ENCODE results near the gene ZNF32.
"Not testable (repeated sequence)": the region's sequence is repeated elsewhere in the genome, so short reads cannot be mapped to it uniquely, and the experiment has no call there.

The ZNF32 gene

GRCh38 chr10:43627942-43628341, 20.7 kb downstream of the ZNF32 start:
- DNase-seq (ENCODE audit: low read depth), result no peak

GRCh38 chr10:43623351-43623750, 25.3 kb downstream of the ZNF32 start:
- no peak for DNase-seq (ENCODE audit: low read depth)

GRCh38 chr10:43622038-43622437, 26.6 kb downstream of the ZNF32 start:
- DNase-seq (ENCODE audit: low read depth), result no peak

GRCh38 chr10:43619368-43619767, 29.3 kb downstream of the ZNF32 start:
- DNase-seq (ENCODE audit: low read depth), result no peak

GRCh38 chr10:43616697-43617370, 31.8 kb downstream of the ZNF32 start:
- DNase-seq (ENCODE audit: low read depth), result no peak

GRCh38 chr10:43610636-43611035, 38.0 kb downstream of the ZNF32 start:
- DNase-seq (ENCODE audit: low read depth), result no peak

- no peak for DNase-seq (ENCODE audit: low read depth)
These were observed 41.5 kb downstream of the ZNF32 start for GRCh38 chr10:43607199-43607573.

- DNase-seq (ENCODE audit: low read depth), result peak; percentile 52
These were observed 42.1 kb downstream of the ZNF32 start, which contains the start of gene ZNF485 for GRCh38 chr10:43606323-43607198. TSS of gene ZNF485 (plus strand) at chr10:43606438. CDS start at chr10:43607051, 613 bp downstream.

- DNase-seq (ENCODE audit: low read depth), result no peak
These were observed 42.8 kb downstream of the ZNF32 start for GRCh38 chr10:43605850-43606322.

GRCh38 chr10:43601576-43601975, 47.1 kb downstream of the ZNF32 start:
- DNase-seq (ENCODE audit: low read depth), result not testable (repeated sequence)

- no peak for DNase-seq (ENCODE audit: low read depth)
These were observed 49.3 kb downstream of the ZNF32 start for GRCh38 chr10:43599333-43599732.

GRCh38 chr10:43598446-43598845, 50.2 kb downstream of the ZNF32 start:
- DNase-seq (ENCODE audit: low read depth), result no peak

GRCh38 chr10:43596546-43596945, 52.1 kb downstream of the ZNF32 start:
- DNase-seq (ENCODE audit: low read depth), result no peak

GRCh38 chr10:43595739-43596298, 52.9 kb downstream of the ZNF32 start:
- DNase-seq (ENCODE audit: low read depth), result no peak

GRCh38 chr10:43594944-43595589, 53.6 kb downstream of the ZNF32 start:
- DNase-seq (ENCODE audit: low read depth), result no peak

All from stimulated activated CD8-positive, alpha-beta memory T cell treated with anti-CD3 and anti-CD28 coated beads, Interleukin-7, amount 100 ng/mL, for 24 hours (primary cell).